Kidney (tissue), 14 donors: ENCODE results near the gene LDAH. TPM values are rescaled to one million over a fixed set of nuclear protein-coding genes. Genes with fewer than 3 reads are reported as not detected.

Experiments used
- DNase-seq, 5 donors: peaks; one replicate each; pipeline ENCODE4 v3.0.0-alpha.2; 2013 to 2020
- FAIRE-seq: peaks from 2 replicates; lab custom pipeline; 2012; peaks lifted over from hg19 to GRCh38; lab: Jason Lieb, UNC
- H3K27ac ChIP-seq, 2 donors: one replicate each; pipeline ENCODE4 v1.7.0; 2013; ENCODE audit warnings: low read depth in 2 of 2, low read length in 2 of 2, inconsistent platforms in 1 of 2
- H3K27me3 ChIP-seq: one replicate; pipeline ENCODE4 v1.7.1; 2013; ENCODE audit warnings: low read length, inconsistent platforms; ENCODE audit not compliant: control insufficient read depth, insufficient read depth
- H3K36me3 ChIP-seq, 3 donors: one replicate each; pipeline versions ENCODE4 v1.7.0 to v1.7.1; 2013; ENCODE audit warnings: low read length in 3 of 3, control low read depth in 1 of 3, inconsistent platforms in 1 of 3; ENCODE audit not compliant: insufficient read depth in 3 of 3, control insufficient read depth in 2 of 3
- H3K4me1 ChIP-seq, 3 donors: one replicate each; pipeline versions ENCODE4 v1.7.0 to v1.7.1; 2013; ENCODE audit warnings: low read length in 3 of 3, inconsistent platforms in 1 of 3, low read depth in 1 of 3; ENCODE audit not compliant: control insufficient read depth in 2 of 3, insufficient read depth in 2 of 3
- H3K4me3 ChIP-seq, 3 donors: one replicate each; pipeline versions ENCODE4 v1.7.0 to v1.8.1; 2013; ENCODE audit warnings: low read length in 3 of 3, control low read depth in 1 of 3, inconsistent platforms in 1 of 3
- H3K9ac ChIP-seq, 3 donors: one replicate each; pipeline versions ENCODE4 v1.7.0 to v1.7.1; 2013; ENCODE audit warnings: low read length in 3 of 3, control low read depth in 1 of 3, inconsistent platforms in 1 of 3
- H3K9me3 ChIP-seq, 3 donors: one replicate each; pipeline versions ENCODE4 v1.7.0 to v1.7.1; 2013; ENCODE audit warnings: low read length in 3 of 3, control low read depth in 1 of 3, inconsistent platforms in 1 of 3; ENCODE audit not compliant: control insufficient read depth in 2 of 3, insufficient read depth in 1 of 3
- CTCF ChIP-seq: IDR thresholded peaks from 3 replicates; pipeline ENCODE4 v1.5.1; 2012; ENCODE audit warnings: mild to moderate bottlenecking, moderate library complexity, borderline replicate concordance; ENCODE audit not compliant: insufficient read depth; ENCODE audit errors: extremely low read depth
- intact Hi-C: fragments of 100-400 bp; cut with DNase I; formaldehyde crosslinking; loops from one replicate; pipeline ENCODE4 v1.11.1; 2022
- polyA plus RNA-seq: library from polyadenylated mRNA; stranded (reverse); fragments of 350-450 nt; fragmentation: Illumina TruSeq; extraction: RNeasy Lipid Tissue Mini Kit (QIAGEN cat#74804); gene quantifications from one replicate; pipeline ENCODE4 v1.2.3, GENCODE V29; 2014; ENCODE audit warnings: low read depth, low replicate concordance; ENCODE audit not compliant: insufficient read depth
- total RNA-seq: library from RNA; stranded (reverse); fragmentation: NEBNext Ultra II Directional; extraction: Animal tissue kit (Norgen Biotek cat#: 25700); gene quantifications from one replicate; pipeline ENCODE4 v1.2.1, GENCODE V29; 2021
- donor health status: control.
- donor health status: control.
- donor health status: control.
- donor health status: control.
- donor health status: control.
- donor health status: DM: yes; HTN: yes; CAD: no.
- donor health status: Normal renal cell carcinoma (clear cell type).

Gene LDAH
- total and polyA plus RNA-seq, 2 donors from 2014 or later = 15.5 to 20.4 TPM

- H3K9ac ChIP-seq = no peak overlapping the region
- no peaks in the 10 kb centered on the region for H3K27me3 ChIP-seq
- no peaks in the 10 kb centered on the region for H3K9me3 ChIP-seq
- intact Hi-C loops = no loop called here
- H3K36me3 ChIP-seq = no peaks in the 10 kb centered on the region
- H3K4me3 ChIP-seq = no peak overlapping the region
- TF ChIP-seq CTCF = no peak
- FAIRE-seq = no peak
- no peak overlapping the region for H3K27ac ChIP-seq
- no peak for DNase-seq
- no peaks in the 10 kb centered on the region for H3K4me1 ChIP-seq
These were observed 9.7 kb upstream of the LDAH start for GRCh38 chr2:20832606-20833005.

DNA sequence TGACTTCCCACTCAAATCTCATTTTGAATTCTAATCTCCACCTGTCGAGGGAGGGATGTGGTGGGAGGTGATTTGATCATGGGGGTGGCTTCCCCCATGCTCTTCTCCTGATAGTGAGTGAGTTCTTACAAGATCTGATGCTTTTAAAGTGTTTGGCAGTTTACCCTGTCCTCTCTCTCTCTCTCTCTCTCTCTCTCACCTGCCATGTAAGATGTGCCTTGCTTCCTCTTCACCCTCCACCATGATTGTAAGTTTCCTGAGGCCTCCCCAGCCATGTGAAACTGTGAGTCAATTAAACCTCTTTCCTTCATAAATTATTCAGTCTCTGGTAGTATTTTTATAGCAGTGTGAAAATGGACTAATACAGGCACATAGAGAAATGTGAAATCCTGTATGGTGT lies 7.0 kb upstream of the LDAH start:
- no peaks in the 10 kb centered on the region for H3K9me3 ChIP-seq
- intact Hi-C loops = no loop called here
- no peaks in the 10 kb centered on the region for H3K27me3 ChIP-seq
- H3K4me1 ChIP-seq = no peaks in the 10 kb centered on the region
- no peak for TF ChIP-seq CTCF
- H3K4me3 ChIP-seq = no peak overlapping the region
- no peaks in the 10 kb centered on the region for H3K36me3 ChIP-seq
- H3K9ac ChIP-seq = no peak overlapping the region
- DNase-seq (no peak), FAIRE-seq (no peak)
- no peak overlapping the region for H3K27ac ChIP-seq

DNA sequence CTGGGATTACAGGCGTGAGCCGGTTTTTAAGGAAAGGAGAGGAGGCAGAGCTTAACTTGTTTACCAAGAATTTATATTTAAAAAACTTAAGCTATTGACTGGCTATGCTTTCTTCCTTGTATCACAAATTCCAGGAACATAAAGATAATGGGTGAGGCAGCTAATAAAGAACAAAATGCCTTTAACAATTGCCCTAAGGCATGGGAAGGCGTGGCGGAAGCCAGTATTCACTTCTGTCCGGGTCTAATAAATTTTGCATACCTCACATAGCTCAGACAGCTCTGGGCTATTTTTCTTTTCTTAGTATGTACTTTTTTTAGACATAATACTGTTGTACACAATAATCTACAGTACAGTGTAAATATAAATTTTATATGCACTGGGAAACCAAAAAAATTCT lies 1.0 kb upstream of the LDAH start:
- intact Hi-C loops = no loop called here
- H3K27me3 ChIP-seq = no peaks in the 10 kb centered on the region
- H3K4me3 ChIP-seq = no peak overlapping the region
- H3K27ac ChIP-seq = no peak overlapping the region
- no peak overlapping the region for H3K9ac ChIP-seq
- DNase-seq (no peak), FAIRE-seq (no peak)
- H3K9me3 ChIP-seq = no peaks in the 10 kb centered on the region
- H3K36me3 ChIP-seq = no peaks in the 10 kb centered on the region
- no peak for TF ChIP-seq CTCF
- peaks cover 0 to 3% (median 0%) of the 10 kb centered on the region in 3 donors for H3K4me1 ChIP-seq

DNA sequence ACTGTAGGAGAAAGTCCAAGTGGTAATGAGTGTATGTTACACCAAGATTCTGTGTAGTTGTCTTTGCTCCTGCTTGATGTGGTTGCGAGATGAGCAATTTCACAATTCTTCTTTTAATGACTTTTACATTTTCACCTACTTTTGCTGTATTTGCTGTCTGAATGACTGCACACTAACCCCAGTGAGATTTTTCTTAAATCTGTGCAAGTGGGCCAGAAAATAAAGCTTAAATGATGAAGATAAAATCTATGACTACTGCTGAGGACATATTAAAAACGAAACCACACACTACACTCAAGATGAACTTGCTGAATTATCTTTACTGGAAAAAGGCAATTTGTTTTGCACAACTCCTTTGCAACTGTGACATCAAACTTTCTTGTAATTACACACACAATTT lies 4.1 kb downstream of the LDAH start:
- FAIRE-seq = no peak
- no peak for TF ChIP-seq CTCF
- peaks cover 0 to 1% (median 0%) of the 10 kb centered on the region in 3 donors for H3K9me3 ChIP-seq

More for the DNA sequence above, 4.1 kb downstream of the LDAH start:
- no peak for DNase-seq
- H3K4me1 ChIP-seq = peaks cover 0 to 3% (median 0%) of the 10 kb centered on the region in 3 donors
- no peak overlapping the region for H3K9ac ChIP-seq
- intact Hi-C loops = no loop called here
- H3K27ac ChIP-seq = no peak overlapping the region
- H3K36me3 ChIP-seq = no peaks in the 10 kb centered on the region
- no peak overlapping the region for H3K4me3 ChIP-seq
- no peaks in the 10 kb centered on the region for H3K27me3 ChIP-seq
